Measurements from ENCODE around the gene NUPR1. TPM values are rescaled to one million over a fixed set of nuclear protein-coding genes. Genes with fewer than 3 reads are reported as not detected.

Gene NUPR1
- polyA plus RNA-seq, 1 donor (not counting 4 experiments of a cell fraction or from before 2014, with no cell fraction given) = 126 TPM

DNA sequence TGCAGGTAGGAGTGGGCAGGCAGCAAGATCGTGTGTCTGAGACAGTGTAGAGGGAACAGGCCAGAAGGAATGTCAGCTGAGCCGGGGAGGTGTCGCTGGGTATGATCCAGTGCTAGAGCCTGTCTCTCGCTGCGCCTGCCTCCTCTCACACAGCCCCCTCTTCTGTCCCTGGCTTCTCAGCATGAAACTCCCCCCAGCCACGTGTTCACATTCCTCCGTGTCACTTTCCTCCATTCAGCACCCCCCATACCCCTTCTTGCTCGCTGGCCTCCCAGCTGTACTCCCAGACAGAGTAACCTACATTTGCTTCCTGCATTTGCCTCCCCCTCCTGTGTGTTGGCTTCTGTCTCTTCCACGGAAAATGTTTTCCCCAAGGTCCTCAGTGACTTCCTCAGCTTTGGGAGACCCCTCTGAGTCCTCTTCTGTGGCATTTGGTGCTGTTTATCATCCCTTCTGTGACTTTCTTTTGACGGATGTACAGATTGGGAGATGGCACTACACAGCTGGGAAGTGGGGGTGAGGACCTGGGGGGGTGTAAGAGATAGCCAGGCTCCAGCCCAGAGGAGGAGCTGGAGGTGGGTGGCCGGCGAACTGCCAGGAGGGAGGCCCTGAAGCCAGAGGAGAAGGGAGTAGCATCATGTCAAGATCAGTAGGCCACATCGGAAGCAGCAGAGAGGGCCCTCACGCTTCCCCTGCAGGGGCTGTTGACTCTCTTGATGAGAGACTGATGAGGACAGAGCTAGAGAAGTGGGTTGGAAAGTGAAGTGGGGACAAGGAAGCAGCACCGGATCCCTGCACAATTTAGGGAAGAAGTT lies 34.1 kb upstream of the NUPR1 start:
- FAIRE-seq (no peak), DNase-seq (ENCODE audit: low read depth, low spot score) (no peak)
- H3K4me1 ChIP-seq (ENCODE audit: control insufficient read depth, extremely low read depth, insufficient read depth, low read length) = no peaks in the 10 kb centered on the region
- no peak overlapping the region for H2AFZ ChIP-seq (ENCODE audit: control insufficient read depth, low read length)
- dilution Hi-C loops (cut with MboI; ENCODE audit: extremely low pct_ligation_motif_present, low sequenced_read_pairs) = no loop called here
- H3K27me3 ChIP-seq (ENCODE audit: control insufficient read depth, extremely low read depth, insufficient read depth, low read length) = no peaks in the 10 kb centered on the region
- H3K9me3 ChIP-seq (ENCODE audit: control insufficient read depth, low read depth, low read length) = no peaks in the 10 kb centered on the region
- no peak overlapping the region for H3K4me2 ChIP-seq (ENCODE audit: control insufficient read depth, extremely low read depth, insufficient read depth, low read depth, low read length)
- no peak overlapping the region for H3K27ac ChIP-seq (ENCODE audit: control insufficient read depth, insufficient read depth, low read length)
- H3K79me2 ChIP-seq (ENCODE audit: control insufficient read depth, insufficient read depth, low read length) = peaks cover 2% of the 10 kb centered on the region
- H3K4me3 ChIP-seq (ENCODE audit: control insufficient read depth in 2 of 3, extremely low read depth in 1 of 3, insufficient read depth in 2 of 3, low read depth in 1 of 3, low read length in 3 of 3) = no peak overlapping the region
- H3K36me3 ChIP-seq (ENCODE audit: control insufficient read depth in 2 of 2, extremely low read depth in 1 of 2, insufficient read depth in 2 of 2, low read length in 2 of 2) = no peaks in the 10 kb centered on the region
- H3K9me1 ChIP-seq (ENCODE audit: control insufficient read depth, extremely low read depth, insufficient read depth, low read length) = no peaks in the 10 kb centered on the region
- H3K9ac ChIP-seq (ENCODE audit: control insufficient read depth, extremely low read depth, insufficient read depth, low read length) = no peak overlapping the region
- TF ChIP-seq, protein P1, sequence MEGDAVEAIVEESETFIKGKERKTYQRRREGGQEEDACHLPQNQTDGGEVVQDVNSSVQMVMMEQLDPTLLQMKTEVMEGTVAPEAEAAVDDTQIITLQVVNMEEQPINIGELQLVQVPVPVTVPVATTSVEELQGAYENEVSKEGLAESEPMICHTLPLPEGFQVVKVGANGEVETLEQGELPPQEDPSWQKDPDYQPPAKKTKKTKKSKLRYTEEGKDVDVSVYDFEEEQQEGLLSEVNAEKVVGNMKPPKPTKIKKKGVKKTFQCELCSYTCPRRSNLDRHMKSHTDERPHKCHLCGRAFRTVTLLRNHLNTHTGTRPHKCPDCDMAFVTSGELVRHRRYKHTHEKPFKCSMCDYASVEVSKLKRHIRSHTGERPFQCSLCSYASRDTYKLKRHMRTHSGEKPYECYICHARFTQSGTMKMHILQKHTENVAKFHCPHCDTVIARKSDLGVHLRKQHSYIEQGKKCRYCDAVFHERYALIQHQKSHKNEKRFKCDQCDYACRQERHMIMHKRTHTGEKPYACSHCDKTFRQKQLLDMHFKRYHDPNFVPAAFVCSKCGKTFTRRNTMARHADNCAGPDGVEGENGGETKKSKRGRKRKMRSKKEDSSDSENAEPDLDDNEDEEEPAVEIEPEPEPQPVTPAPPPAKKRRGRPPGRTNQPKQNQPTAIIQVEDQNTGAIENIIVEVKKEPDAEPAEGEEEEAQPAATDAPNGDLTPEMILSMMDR (optimal IDR thresholded peaks at IDR 0.05 in 1 of 3, IDR thresholded peaks at IDR 0.05 in 1 of 3, conservative IDR thresholded peaks at IDR 0.05 in 1 of 3; ENCODE audit: extremely low read depth in 1 of 3, insufficient read depth in 2 of 3, low read length in 3 of 3) = no peak
- no peak for TF ChIP-seq EZH2 (IDR thresholded peaks at IDR 0.05; ENCODE audit: low read length)
- H4K20me1 ChIP-seq (ENCODE audit: control insufficient read depth, extremely low read depth, insufficient read depth, low read length) = no peaks in the 10 kb centered on the region

DNA sequence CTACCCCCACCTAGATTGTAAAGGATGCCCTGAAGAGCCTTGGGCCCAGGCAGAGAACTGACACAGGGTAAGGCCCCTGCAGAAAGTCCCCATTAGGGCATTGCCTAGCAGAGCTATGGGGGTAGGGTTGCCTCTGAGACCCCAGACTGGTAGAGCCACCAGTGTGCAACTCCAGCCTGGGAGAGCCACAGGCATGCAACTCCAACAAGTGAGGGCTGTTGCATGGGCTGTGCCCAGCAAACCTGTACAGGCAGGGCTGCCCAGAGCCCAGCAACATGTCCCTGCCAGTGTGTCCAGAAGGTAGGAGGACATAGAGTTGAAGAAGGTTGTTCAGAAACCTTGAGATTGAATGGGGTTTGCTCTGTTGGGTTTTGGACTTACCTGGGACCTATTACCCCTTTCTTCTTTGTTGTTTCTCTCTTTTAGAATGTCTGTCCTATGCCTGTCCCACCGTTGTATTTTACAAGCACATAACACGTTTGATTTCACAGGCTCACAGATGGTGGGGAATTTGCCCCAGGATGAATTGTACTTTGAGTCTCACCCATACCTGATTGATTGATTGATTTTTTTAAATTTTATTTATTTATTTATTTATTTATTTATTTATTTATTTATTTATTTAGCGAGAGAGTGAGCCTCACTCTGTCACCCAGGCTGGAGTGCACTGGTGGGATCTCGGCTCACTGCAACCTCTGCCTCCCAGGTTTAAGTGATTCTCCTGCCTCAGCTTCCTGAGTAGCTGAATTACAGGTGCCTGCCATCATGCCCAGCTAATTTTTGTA lies 31.4 kb upstream of the NUPR1 start:
- H3K27me3 ChIP-seq (ENCODE audit: control insufficient read depth, extremely low read depth, insufficient read depth, low read length) = no peaks in the 10 kb centered on the region
- no peak overlapping the region for H3K27ac ChIP-seq (ENCODE audit: control insufficient read depth, insufficient read depth, low read length)
- no peaks in the 10 kb centered on the region for H3K9me1 ChIP-seq (ENCODE audit: control insufficient read depth, extremely low read depth, insufficient read depth, low read length)
- H4K20me1 ChIP-seq (ENCODE audit: control insufficient read depth, extremely low read depth, insufficient read depth, low read length) = no peaks in the 10 kb centered on the region
- H3K79me2 ChIP-seq (ENCODE audit: control insufficient read depth, insufficient read depth, low read length) = peaks cover 3% of the 10 kb centered on the region
- TF ChIP-seq, protein P1 (optimal IDR thresholded peaks at IDR 0.05 in 1 of 3, IDR thresholded peaks at IDR 0.05 in 1 of 3, conservative IDR thresholded peaks at IDR 0.05 in 1 of 3; ENCODE audit: extremely low read depth in 1 of 3, insufficient read depth in 2 of 3, low read length in 3 of 3) = no peak
- no peak for TF ChIP-seq EZH2 (IDR thresholded peaks at IDR 0.05; ENCODE audit: low read length)
- H3K9ac ChIP-seq (ENCODE audit: control insufficient read depth, extremely low read depth, insufficient read depth, low read length) = no peak overlapping the region
- H3K36me3 ChIP-seq (ENCODE audit: control insufficient read depth in 2 of 2, extremely low read depth in 1 of 2, insufficient read depth in 2 of 2, low read length in 2 of 2) = no peaks in the 10 kb centered on the region
- peaks cover 4% of the 10 kb centered on the region for H3K9me3 ChIP-seq (ENCODE audit: control insufficient read depth, low read depth, low read length)
- H3K4me2 ChIP-seq (ENCODE audit: control insufficient read depth, extremely low read depth, insufficient read depth, low read depth, low read length) = no peak overlapping the region
- no peak for DNase-seq (ENCODE audit: low read depth, low spot score)
- dilution Hi-C loops (cut with MboI; ENCODE audit: extremely low pct_ligation_motif_present, low sequenced_read_pairs) = no loop called here
- FAIRE-seq = no peak
- H3K4me1 ChIP-seq (ENCODE audit: control insufficient read depth, extremely low read depth, insufficient read depth, low read length) = no peaks in the 10 kb centered on the region
- no peak overlapping the region for H2AFZ ChIP-seq (ENCODE audit: control insufficient read depth, low read length)
- no peak overlapping the region for H3K4me3 ChIP-seq (ENCODE audit: control insufficient read depth in 2 of 3, extremely low read depth in 1 of 3, insufficient read depth in 2 of 3, low read depth in 1 of 3, low read length in 3 of 3)
